GM21360 (cell line): ENCODE measurements around the gene TMUB2.
A peak's percentile ranks its signal among the peaks of the same experiment; 100 is the strongest.

Experiments used
- ATAC-seq: cut with Tn5 transposase; IDR thresholded peaks from one replicate; pipeline ENCODE4 v1.9.1; 2021; ENCODE audit warnings: mild to moderate bottlenecking, moderate library complexity; ENCODE audit not compliant: unreplicated experiment

Gene TMUB2

GRCh38 chr17:44202756-44203155, 16.0 kb downstream of the TMUB2 start:
- no peak for ATAC-seq

GRCh38 chr17:44203731-44204440, 17.1 kb downstream of the TMUB2 start:
- ATAC-seq, result no peak

GRCh38 chr17:44204441-44204882, 17.7 kb downstream of the TMUB2 start:
- no peak for ATAC-seq

- no peak for ATAC-seq
Measured at GRCh38 chr17:44205962-44206824, 19.4 kb downstream of the TMUB2 start.

GRCh38 chr17:44206825-44207155, 20.0 kb downstream of the TMUB2 start:
- ATAC-seq, result no peak

DNA sequence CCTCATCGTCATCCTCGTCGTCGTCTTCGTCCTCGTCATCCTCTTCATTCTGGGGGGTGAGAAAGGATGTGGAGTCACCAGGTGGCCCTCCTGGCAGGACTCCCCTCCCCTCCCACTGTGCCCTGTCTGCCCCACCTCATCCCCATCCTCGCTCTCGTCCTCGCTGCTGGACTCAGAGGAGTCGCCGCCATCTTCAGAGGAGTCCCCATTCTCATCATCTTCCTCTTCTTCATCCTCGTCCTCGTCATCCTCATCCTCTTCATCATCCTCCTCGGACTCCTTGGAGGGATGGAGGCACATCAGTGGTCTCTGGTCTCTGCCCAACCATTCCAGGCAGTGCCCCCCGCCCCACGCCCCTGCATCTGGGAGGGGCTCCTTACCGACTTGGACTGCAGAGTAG, 20.5 kb downstream of the TMUB2 start:
- ATAC-seq, result no peak

DNA sequence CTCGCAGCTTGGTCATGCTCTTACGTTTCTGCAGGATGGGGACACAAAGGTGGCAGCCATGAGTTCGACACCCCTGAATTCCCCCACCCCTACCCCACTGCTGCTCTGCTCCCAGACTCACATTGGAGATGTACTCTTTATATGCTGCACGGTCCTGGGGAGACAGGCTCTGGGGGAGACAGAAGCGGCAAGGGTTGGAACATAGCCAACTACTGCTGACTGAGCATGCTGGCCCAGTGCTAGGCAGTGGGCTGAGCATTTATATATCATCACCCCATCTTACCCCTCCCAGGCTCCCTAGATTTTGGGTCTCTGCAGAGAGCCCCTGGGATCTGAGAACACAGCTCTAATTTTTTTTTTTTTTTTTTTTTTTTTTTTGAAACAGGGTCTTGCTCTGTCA, 21.0 kb downstream of the TMUB2 start:
- no peak for ATAC-seq

GRCh38 chr17:44209786-44210341, 23.1 kb downstream of the TMUB2 start:
- no peak for ATAC-seq

DNA sequence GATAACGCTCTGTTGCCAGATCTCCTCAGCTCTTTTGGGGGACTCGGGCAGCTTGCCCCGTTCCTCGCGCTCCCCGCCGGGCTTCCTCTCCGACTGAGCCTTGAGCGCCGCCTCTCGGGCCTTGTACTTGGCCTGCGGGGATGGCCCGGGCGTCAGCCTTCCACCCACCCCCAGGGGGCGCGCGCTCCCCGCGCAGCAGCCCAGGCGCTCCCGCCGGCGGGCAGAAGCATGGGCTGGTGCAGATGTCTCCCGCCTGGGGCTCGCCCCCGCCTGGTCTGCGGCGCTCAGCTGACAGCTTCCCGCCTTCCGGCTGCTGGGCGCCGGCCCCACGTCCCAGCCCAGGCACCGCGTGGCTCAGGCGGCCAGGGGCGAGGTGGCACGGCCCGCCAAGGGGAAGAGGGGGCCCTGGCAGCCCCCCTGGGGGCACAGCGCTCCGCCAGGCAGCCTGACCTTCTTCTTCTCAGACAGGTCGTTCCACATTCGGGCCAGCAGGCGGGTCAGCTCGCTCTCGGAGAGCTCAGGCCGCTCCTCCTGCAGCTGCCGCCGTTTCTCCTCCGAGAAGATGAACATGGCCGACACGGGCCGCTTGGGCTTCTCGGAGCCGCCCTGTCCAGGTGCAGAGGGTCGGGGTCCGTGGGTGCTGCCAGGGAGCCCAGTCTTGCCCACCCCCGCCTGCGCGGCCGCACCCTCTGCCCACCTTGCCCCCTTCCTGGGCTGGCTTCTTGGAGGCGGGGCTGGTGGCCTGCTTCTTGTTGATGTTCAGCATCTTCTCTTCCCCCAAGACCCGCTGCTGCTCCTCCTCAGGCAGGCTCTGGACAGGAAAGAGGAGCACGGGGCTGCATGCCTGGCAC, 23.8 kb downstream of the TMUB2 start:
- peak; percentile 74 for ATAC-seq

GRCh38 chr17:44211281-44212265, 24.8 kb downstream of the TMUB2 start:
- ATAC-seq, result no peak

- ATAC-seq, result no peak
Measured at GRCh38 chr17:44212507-44213402, 26.0 kb downstream of the TMUB2 start.

- ATAC-seq, result no peak
Measured at GRCh38 chr17:44213403-44214229, 26.8 kb downstream of the TMUB2 start.

DNA sequence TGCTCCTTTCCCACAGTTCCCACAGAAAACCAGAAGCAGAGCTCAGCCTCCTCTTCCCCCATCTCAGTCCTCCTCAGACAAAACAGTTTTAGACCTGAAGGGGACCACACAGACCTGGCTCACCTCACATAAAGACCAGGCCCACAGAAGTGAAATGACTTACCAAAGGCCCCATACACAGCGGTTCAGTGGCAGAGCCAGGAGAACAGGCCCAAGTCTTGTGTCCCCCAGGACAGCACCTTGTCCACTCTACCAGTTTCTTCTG, 27.4 kb downstream of the TMUB2 start:
- ATAC-seq, result no peak

- no peak for ATAC-seq
Measured at GRCh38 chr17:44214896-44215295, 28.1 kb downstream of the TMUB2 start.

DNA sequence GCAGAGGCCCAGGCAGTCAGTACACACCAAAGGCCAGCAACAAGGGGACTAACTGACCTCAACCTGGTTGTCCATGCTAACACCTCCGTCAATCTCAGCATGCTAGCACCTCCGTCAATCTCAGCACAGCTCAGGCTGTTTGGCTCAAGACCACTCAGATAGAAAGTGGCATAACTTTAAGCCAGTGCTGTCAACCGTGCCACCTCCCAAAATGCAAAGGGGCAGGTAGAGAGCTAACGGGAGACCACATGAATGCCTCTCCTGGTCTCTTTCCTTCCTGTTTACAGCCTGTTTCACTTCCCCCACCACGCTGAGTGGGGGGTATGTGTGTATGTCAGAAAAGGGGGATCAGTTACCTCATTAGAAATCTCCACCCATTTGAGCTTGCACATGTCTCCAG, 29.4 kb downstream of the TMUB2 start:
- no peak for ATAC-seq

DNA sequence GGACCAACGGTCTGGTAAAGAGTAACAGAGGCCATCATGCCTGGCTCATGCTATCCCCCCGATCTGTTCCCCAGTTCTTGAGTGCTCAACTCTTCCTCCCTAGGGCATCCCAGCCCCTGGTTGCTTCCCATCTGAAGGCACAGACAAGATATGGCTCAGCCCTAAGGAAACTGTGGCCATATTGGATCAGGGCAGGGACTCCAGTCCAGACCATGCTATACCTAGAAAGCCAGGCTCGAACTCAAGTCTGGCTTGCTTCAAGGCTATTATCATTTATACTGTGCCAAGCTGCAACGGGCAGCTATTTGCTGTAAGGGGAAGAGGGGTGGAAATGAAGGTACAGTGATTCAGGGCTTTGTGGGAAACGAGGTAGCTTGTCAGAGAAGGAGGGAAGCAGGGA, 29.9 kb downstream of the TMUB2 start:
- no peak for ATAC-seq

DNA sequence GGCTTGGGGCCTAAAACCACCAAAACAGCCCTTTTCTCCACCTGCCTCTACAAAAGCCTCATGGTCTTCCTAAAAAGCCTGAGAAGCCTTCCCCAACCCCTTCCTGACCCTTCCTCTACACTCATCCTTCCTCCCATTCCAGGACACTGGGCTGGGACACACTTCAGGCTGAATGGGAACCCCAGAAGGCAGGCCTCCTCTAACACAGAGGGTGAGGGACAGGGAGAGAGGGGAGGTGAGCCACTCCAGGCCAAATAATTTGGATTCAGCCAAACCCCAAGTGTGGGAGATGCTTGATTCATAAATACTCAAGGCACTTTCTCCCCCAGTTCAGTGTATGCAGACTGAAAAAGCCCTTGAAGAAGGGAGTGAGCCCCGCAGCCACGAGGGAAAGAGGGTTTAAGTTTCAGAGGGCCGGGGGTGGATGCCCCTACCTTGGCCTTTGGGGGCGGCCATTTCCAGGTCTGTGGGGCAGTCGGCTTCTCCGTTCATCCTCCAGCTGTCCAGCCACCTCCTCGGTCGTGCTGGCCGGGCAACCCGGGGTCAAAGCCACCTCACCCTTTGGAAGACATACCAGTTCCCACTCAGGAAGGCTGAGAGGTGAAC, 31.1 kb downstream of the TMUB2 start:
- ATAC-seq, result no peak
